Smooth muscle cell of the coronary artery (primary cell): ENCODE data around the gene ADGRD2. TPM values are rescaled to one million over a fixed set of nuclear protein-coding genes. Genes with fewer than 3 reads are reported as not detected.

Source experiments
- total RNA-seq: library from RNA; depleted of rRNA; stranded (reverse); fragments of >200 nt; gene quantifications from 2 replicates; pipeline ENCODE4 v1.2.3, GENCODE V29; 2014; ENCODE audit warnings: low replicate concordance

Gene ADGRD2, protein sequence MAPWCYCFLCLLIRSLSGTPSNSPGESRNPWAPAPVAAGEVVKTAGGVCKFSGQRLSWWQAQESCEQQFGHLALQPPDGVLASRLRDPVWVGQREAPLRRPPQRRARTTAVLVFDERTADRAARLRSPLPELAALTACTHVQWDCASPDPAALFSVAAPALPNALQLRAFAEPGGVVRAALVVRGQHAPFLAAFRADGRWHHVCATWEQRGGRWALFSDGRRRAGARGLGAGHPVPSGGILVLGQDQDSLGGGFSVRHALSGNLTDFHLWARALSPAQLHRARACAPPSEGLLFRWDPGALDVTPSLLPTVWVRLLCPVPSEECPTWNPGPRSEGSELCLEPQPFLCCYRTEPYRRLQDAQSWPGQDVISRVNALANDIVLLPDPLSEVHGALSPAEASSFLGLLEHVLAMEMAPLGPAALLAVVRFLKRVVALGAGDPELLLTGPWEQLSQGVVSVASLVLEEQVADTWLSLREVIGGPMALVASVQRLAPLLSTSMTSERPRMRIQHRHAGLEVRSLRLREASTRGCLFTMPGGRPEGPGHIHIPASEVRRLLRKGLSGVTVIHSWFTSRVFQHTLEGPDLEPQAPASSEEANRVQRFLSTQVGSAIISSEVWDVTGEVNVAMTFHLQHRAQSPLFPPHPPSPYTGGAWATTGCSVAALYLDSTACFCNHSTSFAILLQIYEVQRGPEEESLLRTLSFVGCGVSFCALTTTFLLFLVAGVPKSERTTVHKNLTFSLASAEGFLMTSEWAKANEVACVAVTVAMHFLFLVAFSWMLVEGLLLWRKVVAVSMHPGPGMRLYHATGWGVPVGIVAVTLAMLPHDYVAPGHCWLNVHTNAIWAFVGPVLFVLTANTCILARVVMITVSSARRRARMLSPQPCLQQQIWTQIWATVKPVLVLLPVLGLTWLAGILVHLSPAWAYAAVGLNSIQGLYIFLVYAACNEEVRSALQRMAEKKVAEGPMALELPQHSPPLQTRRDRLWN
- total RNA-seq, result not detected in 2 replicates

DNA sequence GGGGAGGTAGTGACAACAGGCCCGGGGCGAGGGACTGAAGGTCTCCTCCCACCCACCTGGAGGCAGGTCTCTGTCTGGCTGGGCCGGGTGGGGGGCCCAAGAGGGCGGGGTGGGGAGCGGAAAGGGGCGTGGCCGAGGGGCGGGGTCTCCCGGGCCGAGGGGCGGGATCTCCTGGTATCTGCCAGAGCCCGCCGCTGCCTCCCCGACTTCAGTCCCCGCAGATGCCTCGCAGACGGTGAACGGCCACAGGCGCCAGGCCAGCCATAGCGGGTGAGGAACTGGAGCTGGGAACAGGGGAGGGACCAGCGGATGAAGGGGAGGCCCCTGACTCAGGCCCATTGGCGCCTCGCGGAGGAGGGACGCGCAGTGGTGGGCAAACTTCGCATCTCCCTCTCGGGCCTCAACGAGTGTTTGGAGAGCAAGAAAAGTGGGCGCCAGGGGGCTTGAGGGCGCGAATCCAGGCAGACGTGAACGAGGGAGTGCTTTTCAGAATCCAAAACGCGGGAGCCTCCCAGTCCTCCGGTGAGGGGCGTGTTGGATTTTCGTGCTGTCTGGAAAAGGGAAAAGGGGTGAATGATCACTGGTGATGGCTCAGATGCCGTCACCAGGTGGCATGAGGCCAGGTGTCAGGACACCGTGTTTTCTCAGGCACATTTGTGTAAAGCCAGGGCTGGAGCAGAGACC lies at the start of gene ADGRD2:
Gene ADGRD2 (plus strand): TSS at position 211 of the 684 bp plus-strand sequence. CDS start 1,216 bp downstream, outside the sequence.

DNA sequence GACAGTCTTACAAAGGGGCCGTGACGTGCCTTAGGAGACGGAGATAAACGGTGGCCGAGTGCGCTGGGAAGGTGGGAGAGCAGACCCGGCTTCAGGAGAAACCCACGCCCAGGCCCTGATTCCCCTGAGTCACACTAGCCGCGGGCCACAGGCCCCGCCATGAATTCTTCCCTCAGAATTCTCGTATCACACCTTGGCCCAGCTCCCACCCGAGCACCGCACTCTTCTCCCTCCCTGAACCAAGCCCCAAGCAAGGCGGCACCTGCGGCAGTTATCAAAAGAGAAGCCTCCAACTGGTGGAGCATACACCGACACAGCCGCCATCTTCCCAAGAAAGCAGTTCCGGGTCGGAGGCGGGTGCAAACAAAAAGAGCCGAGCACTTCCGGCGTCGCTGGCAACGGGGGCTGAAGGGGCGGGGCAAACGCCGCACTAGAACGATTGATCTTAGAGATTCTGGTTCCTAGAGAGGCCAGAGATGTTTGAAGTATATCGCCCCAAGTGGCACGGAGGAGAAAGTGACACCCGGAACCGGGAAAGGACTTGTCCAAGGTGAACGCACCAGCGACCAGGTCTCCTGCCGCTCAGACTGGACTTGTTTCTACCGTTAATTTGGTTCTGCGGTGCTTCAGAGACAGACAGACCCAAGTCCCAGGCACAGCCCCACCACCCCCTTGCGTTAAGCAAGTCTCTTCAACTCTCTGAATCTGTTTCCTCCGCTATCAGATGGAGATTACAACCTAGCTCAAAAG lies 35.0 kb upstream of the ADGRD2 start, which contains the start of gene PSMB7:
Gene PSMB7 (minus strand): TSS at position 341 of the 750 bp plus-strand sequence. CDS start 17 bp downstream, at position 324.

DNA sequence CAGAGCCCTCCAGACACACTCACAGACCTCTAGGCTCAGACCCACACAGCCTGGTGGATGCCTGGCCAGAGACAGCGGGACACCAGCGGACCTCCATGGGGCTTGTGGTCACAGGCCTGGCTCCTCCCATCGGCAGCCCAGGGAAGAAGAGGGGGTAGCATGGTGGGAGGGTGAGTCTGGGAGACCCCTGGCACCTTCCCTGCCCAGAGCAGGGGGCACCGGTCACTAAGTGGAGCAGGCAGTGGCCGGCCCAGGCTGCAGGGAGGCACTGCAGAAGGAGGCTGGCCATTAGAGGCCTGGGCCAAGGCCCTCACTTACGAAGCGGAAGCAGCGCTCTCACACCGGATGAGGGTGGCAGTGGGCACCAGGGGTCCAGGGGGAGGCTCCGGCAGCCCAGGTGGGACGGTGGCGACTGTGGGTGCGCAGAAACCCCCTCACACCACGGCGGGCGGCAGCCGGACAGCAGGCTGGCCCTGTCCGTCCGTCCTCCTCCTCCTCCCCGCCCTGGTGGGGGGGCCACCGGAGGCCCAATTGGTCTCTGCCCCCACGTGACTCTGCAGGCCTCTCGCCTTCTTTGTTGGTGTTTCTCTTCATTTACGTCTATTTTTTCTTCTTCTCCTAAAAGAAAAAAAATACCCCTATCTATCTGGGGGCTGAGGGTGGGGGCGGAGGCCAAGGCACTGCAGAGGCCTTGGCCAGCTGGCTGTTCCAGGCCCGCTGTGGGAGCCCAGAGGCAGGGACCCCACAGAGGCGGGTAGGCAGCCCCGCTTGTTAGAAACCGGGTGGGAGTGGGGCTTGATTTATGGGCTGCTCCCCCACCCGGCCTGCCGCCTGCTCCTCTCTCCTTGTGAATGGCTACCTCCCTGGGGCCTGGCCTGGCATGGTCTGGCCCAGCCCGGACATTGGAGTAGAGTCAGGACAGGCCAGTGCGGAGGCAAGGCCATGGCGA lies 57.0 kb downstream of the ADGRD2 start, which contains the start of gene NR5A1:
Gene NR5A1 (minus strand): TSS at position 469 of the 949 bp plus-strand sequence. CDS start 4,004 bp downstream, outside the sequence.

Other genes starting within 250 kb of the ADGRD2 start
- gene NEK6, start 192.5 kb upstream of the ADGRD2 start, total RNA-seq, result 65.5 and 225 TPM in 2 replicates
- 255 and 266 TPM in 2 replicates for gene PSMB7, start 35.0 kb upstream of the ADGRD2 start, total RNA-seq
- gene NR5A1, start 56.9 kb downstream of the ADGRD2 start, total RNA-seq, result not detected in 2 replicates